ENCODE measurements around the gene LRRTM4.

DNA sequence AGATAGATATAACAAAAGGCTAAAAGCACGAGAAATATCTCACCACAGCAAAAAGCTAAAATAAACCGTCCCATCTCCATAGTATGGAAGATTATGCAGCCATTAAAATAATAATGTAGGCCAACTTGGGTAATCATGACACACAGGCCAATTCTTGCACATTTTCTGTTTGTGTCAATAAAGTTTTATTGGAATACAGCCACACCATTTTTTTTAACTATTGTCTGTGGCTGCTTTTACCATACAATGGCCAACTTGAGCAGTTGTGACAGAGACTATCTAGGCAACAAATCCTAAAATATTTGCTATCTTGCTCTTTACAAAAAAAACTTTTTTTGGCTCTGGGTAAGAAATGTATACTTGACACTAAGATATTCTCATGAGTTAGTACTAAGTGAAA, 212.5 kb downstream of the LRRTM4 start:
- TF ChIP-seq CTCF (IDR thresholded peaks at IDR 0.05) (no peak), POLR2A (IDR thresholded peaks at IDR 0.05) (no peak)

All from lower leg skin (tissue), 3 donors.